K562 (cell line): ENCODE results near the gene MALAT1. TPM values are rescaled to one million over a fixed set of nuclear protein-coding genes. Genes with fewer than 3 reads are reported as not detected.

Source experiments
- ATAC-seq: fragments of 200-7000 bp; cut with Tn5 transposase; 3 replicates; pipeline ENCODE4 v1.9.1; 2020; ENCODE audit warnings: moderate library complexity
- BruUV-seq: library from RNA; stranded (reverse); fragments of 400-500 nt; replicated peaks from 2 replicates; lab custom pipeline; 2021; lab: Mats Ljungman, UMichigan
- CTCF ChIA-PET: fragments of 300-600 bp; formaldehyde crosslinking; extraction: SDS; loops from one replicate; lab custom pipeline; 2021; ENCODE audit warnings: low intra/inter-chr PET ratio; lab: Yijun Ruan, JAX
- POLR2A ChIA-PET: fragments of 300-600, 350-650 bp; sonication (Branson Sonifier 250); formaldehyde crosslinking; extraction: SDS; loops from one replicate; lab custom pipeline; 2021; ENCODE audit warnings: antibody characterized with exemption, inconsistent platforms; lab: Yijun Ruan, JAX
- DNase-seq, 4 experiments: peaks; one replicate each; pipeline versions ENCODE4 v3.0.0 to v3.0.0-alpha.2; 2011 to 2018; ENCODE audit warnings: low spot score in 3 of 4, mixed read lengths in 3 of 4; ENCODE audit errors: extremely low read depth in 1 of 4
- FAIRE-seq: peaks from 2 replicates; lab custom pipeline; 2011; peaks lifted over from hg19 to GRCh38; lab: Jason Lieb, UNC
- H2AFZ ChIP-seq: 2 replicates; pipeline ENCODE4 v1.6.0; 2011; ENCODE audit warnings: low read depth, low read length, control low read depth, inconsistent platforms
- H3K27ac ChIP-seq: fragments of 200-600 bp; 3 replicates; pipeline ENCODE4 v1.8.0; 2011; ENCODE audit warnings: low read depth, mild to moderate bottlenecking, control low read depth, inconsistent platforms, low read length, moderate library complexity, mixed read lengths; ENCODE audit errors: extremely low read depth
- H3K27me3 ChIP-seq, 2 experiments: fragments of 300-600 bp in 1 of 2; 2 replicates in 1 of 2; 3 replicates in 1 of 2; pipeline versions ENCODE4 v1.6.0 to v1.8.0; 2011; ENCODE audit warnings: inconsistent platforms in 2 of 2, low read length in 2 of 2, mild to moderate bottlenecking in 1 of 2, mixed read lengths in 1 of 2, moderate library complexity in 1 of 2; ENCODE audit not compliant: control insufficient read depth in 2 of 2, insufficient read depth in 2 of 2
- H3K36me3 ChIP-seq: fragments of 300-600 bp; 3 replicates; pipeline ENCODE4 v1.8.0; 2011; ENCODE audit warnings: mild to moderate bottlenecking, low read length, inconsistent platforms; ENCODE audit not compliant: control insufficient read depth, insufficient read depth
- H3K4me1 ChIP-seq, 2 experiments: fragments of 200-600 bp in 1 of 2; replicated peaks in 1 of 2; 2 replicates in 1 of 2; 3 replicates in 1 of 2; pipeline versions ENCODE4 v1.5.1 to v1.8.0; 2011; ENCODE audit warnings: inconsistent platforms in 2 of 2, low read length in 2 of 2, mild to moderate bottlenecking in 1 of 2, mixed read lengths in 1 of 2, moderate library complexity in 1 of 2; ENCODE audit not compliant: control insufficient read depth in 2 of 2, insufficient read depth in 2 of 2
- H3K4me2 ChIP-seq: 2 replicates; pipeline ENCODE4 v1.6.1; 2011; ENCODE audit warnings: low read length, control low read depth, inconsistent platforms, mixed read lengths; ENCODE audit not compliant: insufficient read depth
- H3K4me3 ChIP-seq: fragments of 200-600 bp; sonication (generic), shearing (Covaris generic); 2 replicates; pipeline ENCODE4 v1.5.1; 2016; ENCODE audit warnings: control low read depth, inconsistent platforms
- H3K79me2 ChIP-seq: fragments of 200-600 bp; 3 replicates; pipeline ENCODE4 v1.8.0; 2011; ENCODE audit warnings: low read length, inconsistent platforms; ENCODE audit not compliant: control insufficient read depth, insufficient read depth
- H3K9ac ChIP-seq, 2 experiments: 2 replicates each; pipeline versions ENCODE4 v1.6.0 to v1.6.1; 2011; ENCODE audit warnings: low read depth in 2 of 2, low read length in 2 of 2, control low read depth in 1 of 2, inconsistent platforms in 1 of 2, mild to moderate bottlenecking in 1 of 2, mixed read lengths in 1 of 2; ENCODE audit not compliant: insufficient read depth in 1 of 2
- H3K9me1 ChIP-seq: one replicate; pipeline ENCODE4 v1.6.0; 2011; ENCODE audit warnings: inconsistent platforms, mild to moderate bottlenecking, low read length, moderate library complexity; ENCODE audit not compliant: control insufficient read depth, insufficient read depth
- H3K9me3 ChIP-seq: replicated peaks from 2 replicates; pipeline ENCODE4 v1.5.1; 2011; ENCODE audit warnings: low read depth, low read length, inconsistent platforms; ENCODE audit not compliant: control insufficient read depth, insufficient read depth
- H4K20me1 ChIP-seq: replicated peaks from 2 replicates; pipeline ENCODE4 v1.6.1; 2011; ENCODE audit warnings: low read length, inconsistent platforms, mixed read lengths; ENCODE audit not compliant: control insufficient read depth, insufficient read depth
- CREM ChIP-seq: IDR thresholded peaks from 2 replicates; pipeline ENCODE4 v1.6.1; 2014; ENCODE audit warnings: antibody characterized with exemption, low read depth
- CXXC5 ChIP-seq: fragments of 250-450 bp; sonication (Bioruptor Pico); IDR thresholded peaks from 2 replicates; pipeline ENCODE4 v1.8.0; 2022; ENCODE audit warnings: inconsistent platforms, mild to moderate bottlenecking, moderate library complexity
- EP300 ChIP-seq: IDR thresholded peaks from 2 replicates; pipeline ENCODE4 v1.6.1; 2012; ENCODE audit warnings: low read length, improper control_type of control experiment
- ETV1 ChIP-seq: fragments of 450-650 bp; conservative IDR thresholded peaks from 2 replicates; pipeline ENCODE4 v1.6.1; 2016; ENCODE audit warnings: missing genetic modification characterization, control low read depth, low read depth, missing compliant biosample characterization
- NEUROD1 ChIP-seq: fragments of 150-350 bp; IDR thresholded peaks from 2 replicates; pipeline ENCODE4 v1.6.1; 2014; ENCODE audit warnings: borderline replicate concordance, low read length, low read depth; ENCODE audit not compliant: partially characterized antibody
- RBFOX2 ChIP-seq: fragments of 200-400 bp; formaldehyde crosslinking; IDR thresholded peaks from 2 replicates; pipeline ENCODE4 v1.6.1; 2017; ENCODE audit warnings: low read depth, mild to moderate bottlenecking, low read length, moderate library complexity
- TAF7 ChIP-seq: fragments of 450-650 bp; IDR thresholded peaks from 2 replicates; pipeline ENCODE4 v1.6.1; 2016; ENCODE audit warnings: missing genetic modification characterization, missing compliant biosample characterization
- TGIF2 ChIP-seq: sonication (generic); formaldehyde crosslinking; IDR thresholded peaks from 2 replicates; pipeline ENCODE4 v1.8.1; 2022; ENCODE audit warnings: mild to moderate bottlenecking, missing genetic modification reagents, moderate library complexity
- TSC22D4 ChIP-seq: fragments of 450-650 bp; IDR thresholded peaks from 2 replicates; pipeline ENCODE4 v1.6.1; 2016; ENCODE audit warnings: missing genetic modification characterization, missing biosample characterization, control low read depth
- ZNF121 ChIP-seq: sonication (generic); formaldehyde crosslinking; conservative IDR thresholded peaks from 2 replicates; pipeline ENCODE4 v1.8.0; 2022; ENCODE audit warnings: missing genetic modification reagents
- ZNF384 ChIP-seq: IDR thresholded peaks from 2 replicates; pipeline ENCODE4 v1.6.1; 2012; ENCODE audit warnings: low read depth, low read length, improper control_type of control experiment
- ZNF583 ChIP-seq: fragments of 250-450 bp; sonication (Bioruptor Pico); IDR thresholded peaks from 2 replicates; pipeline ENCODE4 v1.4.0; 2020
- ZNF766 ChIP-seq: fragments of 200-800 bp; sonication (Bioruptor generic); conservative IDR thresholded peaks from 2 replicates; pipeline ENCODE4 v1.6.1; 2016; ENCODE audit warnings: missing genetic modification characterization, missing compliant biosample characterization
- ZNF77 ChIP-seq: fragments of 250-450 bp; sonication (Bioruptor Pico); IDR thresholded peaks from 2 replicates; pipeline ENCODE4 v1.5.0; 2020
- WGBS: fragments of 100-300 bp; shearing (Covaris generic); methylation state at CpG from one replicate; pipeline ENCODE4 v1.1.6; 2016; ENCODE audit warnings: low coverage, mixed read lengths; ENCODE audit not compliant: insufficient coverage; ENCODE audit errors: missing lambda C conversion rate; 5-methylcytosine and 5-hydroxymethylcytosine counted together
- in situ Hi-C: fragments of 300-500 bp; cut with MboI; formaldehyde crosslinking; loops from 4 replicates; pipeline ENCODE4 v1.15.0; 2018; ENCODE audit warnings: inconsistent platforms, mixed read lengths
- intact Hi-C: fragments of 100-400 bp; cut with micrococcal nuclease; formaldehyde crosslinking; loops from 2 replicates; pipeline ENCODE4 v1.14.2; 2022
- polyA plus RNA-seq, 8 experiments: library from polyadenylated mRNA; depleted of rRNA in 4 of 8; stranded (reverse) in 5 of 8; unstranded in 3 of 8; fragments of >200 nt; fragmentation: Nextera tagmentation in 2 of 8; fragmentation: Illumina TruSeq in 1 of 8; extraction: Ambion mirVana in 2 of 8; extraction: Trizol in 1 of 8; gene quantifications; 2 replicates each; pipeline versions ENCODE4 v1.2.1 to v1.2.3, GENCODE V29; 2011 to 2014; ENCODE audit warnings: inconsistent platforms in 1 of 8, missing spikeins in 1 of 8
- total RNA-seq, 7 experiments: library from RNA; depleted of rRNA in 6 of 7; stranded (reverse); fragments of >200 nt in 6 of 7; fragmentation: Illumina TruSeq in 2 of 7; extraction: Trizol in 2 of 7; gene quantifications; 2 replicates each; pipeline versions ENCODE4 v1.2.1 to v1.2.3, GENCODE V29; 2011 to 2021; ENCODE audit warnings: low replicate concordance in 1 of 7
- TF ChIP-seq, protein P1 (sequence below): fragments of 250-450 bp; sonication (Bioruptor Pico); IDR thresholded peaks from 2 replicates; pipeline ENCODE4 v1.5.0; 2020; ENCODE audit warnings: mild to moderate bottlenecking, borderline replicate concordance
- TF ChIP-seq, protein P2 (sequence below): fragments of 450-650 bp; IDR thresholded peaks from 2 replicates; pipeline ENCODE4 v1.6.1; 2016

The MALAT1 gene
- total and polyA plus RNA-seq, 9 of the 15 experiments (the other 6 are each of a cell fraction or from before 2014, with no cell fraction given): 363 to 8,715 (median 2,351) TPM

DNA sequence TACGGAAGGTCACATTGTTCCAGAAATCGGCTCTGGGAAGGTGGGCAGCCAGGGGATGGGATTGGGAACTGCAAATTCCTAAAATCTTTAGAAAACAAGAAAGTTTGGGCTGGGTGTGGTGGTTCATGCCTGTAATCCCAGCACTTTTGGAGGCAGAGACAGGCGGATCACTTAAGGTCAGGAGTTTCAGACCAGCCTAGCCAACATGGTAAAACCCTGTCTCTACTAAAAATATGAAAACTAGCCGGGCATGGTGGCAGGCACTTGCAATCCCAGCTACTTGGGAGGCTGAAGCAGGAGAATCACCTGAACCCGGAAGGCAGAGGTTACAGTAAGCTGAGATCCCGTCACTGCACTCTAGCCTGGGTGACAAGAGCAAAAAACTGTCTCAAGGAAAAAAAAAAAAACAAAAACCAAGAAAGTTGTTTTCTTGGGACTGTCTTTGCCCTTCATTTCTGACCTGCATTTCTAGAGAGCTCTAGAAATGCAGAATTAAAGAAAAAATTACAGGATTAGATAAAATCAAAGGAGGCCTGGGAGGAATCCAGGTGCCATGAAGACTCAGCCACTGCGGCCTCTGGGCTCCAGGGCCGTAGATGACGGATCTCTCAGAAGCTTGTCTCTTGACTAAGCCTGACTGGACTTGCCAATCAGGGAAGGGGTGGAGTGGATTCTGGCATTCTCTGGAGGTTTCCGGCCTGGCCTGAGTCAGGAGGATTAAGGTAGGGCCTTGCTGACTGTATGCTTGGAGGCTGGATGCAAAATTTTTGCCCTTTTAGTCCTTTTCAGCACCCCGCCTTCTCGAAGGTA lies 5.3 kb upstream of the MALAT1 start:
- peak in 2 of 4 experiments; percentile 55 to 85 for DNase-seq
- no peaks in the 10 kb centered on the region for H4K20me1 ChIP-seq
- H3K27ac ChIP-seq: peak overlapping the region; percentile 84
- H3K4me2 ChIP-seq: peak overlapping the region; percentile 81
- WGBS: 13% methylated on average over 12 of the region's 12 CpGs
- peak overlapping the region; percentile 86 for H2AFZ ChIP-seq
- peaks cover 73% of the 10 kb centered on the region in 2 experiments for H3K4me1 ChIP-seq
- ChIA-PET POLR2A (interaction anchor here (0.5 to 27.6 kb wide), 10 partner anchors 9 to 527 kb away, joined by 3 to 2118 read pairs (median 6); partner anchors contain the start of genes FOSL1, MALAT1 and NEAT1), CTCF (interaction anchor here (1.1 kb wide), 1 partner anchor 61 kb away, joined by 4 read pairs; no protein-coding TSS in a partner anchor)
- BruUV-seq: no TSS peak
- in situ Hi-C loops (no loop called here), intact Hi-C loops (no loop called here)
- H3K36me3 ChIP-seq: no peaks in the 10 kb centered on the region
- H3K4me3 ChIP-seq: peak overlapping the region; percentile 4
- peaks cover 71% of the 10 kb centered on the region for H3K79me2 ChIP-seq
- peak; percentile 85 for FAIRE-seq
- H3K27me3 ChIP-seq: no peaks in the 10 kb centered on the region
- no peaks in the 10 kb centered on the region for H3K9me3 ChIP-seq
- H3K9me1 ChIP-seq: no peaks in the 10 kb centered on the region
- ATAC-seq: peak; percentile 4
- peak overlapping the region; percentile 71 to 88; a peak in 3 of 4 replicates for H3K9ac ChIP-seq
- no peak for TF ChIP-seq ZNF77 (CRISPR knock-in tag)
- TF ChIP-seq ZNF766: 0 out of 2 replicates have a peak, but pooled peaks have one; percentile 22
- TF ChIP-seq RBFOX2: no peak; the same call in none of the 2 replicates
- TF ChIP-seq, protein P1, sequence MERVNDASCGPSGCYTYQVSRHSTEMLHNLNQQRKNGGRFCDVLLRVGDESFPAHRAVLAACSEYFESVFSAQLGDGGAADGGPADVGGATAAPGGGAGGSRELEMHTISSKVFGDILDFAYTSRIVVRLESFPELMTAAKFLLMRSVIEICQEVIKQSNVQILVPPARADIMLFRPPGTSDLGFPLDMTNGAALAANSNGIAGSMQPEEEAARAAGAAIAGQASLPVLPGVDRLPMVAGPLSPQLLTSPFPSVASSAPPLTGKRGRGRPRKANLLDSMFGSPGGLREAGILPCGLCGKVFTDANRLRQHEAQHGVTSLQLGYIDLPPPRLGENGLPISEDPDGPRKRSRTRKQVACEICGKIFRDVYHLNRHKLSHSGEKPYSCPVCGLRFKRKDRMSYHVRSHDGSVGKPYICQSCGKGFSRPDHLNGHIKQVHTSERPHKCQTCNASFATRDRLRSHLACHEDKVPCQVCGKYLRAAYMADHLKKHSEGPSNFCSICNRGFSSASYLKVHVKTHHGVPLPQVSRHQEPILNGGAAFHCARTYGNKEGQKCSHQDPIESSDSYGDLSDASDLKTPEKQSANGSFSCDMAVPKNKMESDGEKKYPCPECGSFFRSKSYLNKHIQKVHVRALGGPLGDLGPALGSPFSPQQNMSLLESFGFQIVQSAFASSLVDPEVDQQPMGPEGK (CRISPR knock-in tag): no peak
- TF ChIP-seq CREM: 0 out of 2 replicates have a peak, but pooled peaks have one; percentile 10
- TF ChIP-seq TGIF2 (CRISPR knock-in tag): no peak
- no peak for TF ChIP-seq TSC22D4 (tag)
- TF ChIP-seq ZNF384: 0 out of 2 replicates have a peak, but pooled peaks have one; percentile 7
- 0 out of 2 replicates have a peak, but pooled peaks have one; percentile 18 for TF ChIP-seq ZNF583 (CRISPR knock-in tag)
- no peak for TF ChIP-seq ZNF121
- no peak for TF ChIP-seq NEUROD1
- peak; percentile 44; the same call in 1 of the 2 replicates for TF ChIP-seq CXXC5 (CRISPR knock-in tag)
- no peak for TF ChIP-seq TAF7 (tag)
- TF ChIP-seq EP300: 0 out of 2 replicates have a peak, but pooled peaks have one; percentile 16
- TF ChIP-seq, protein P2, sequence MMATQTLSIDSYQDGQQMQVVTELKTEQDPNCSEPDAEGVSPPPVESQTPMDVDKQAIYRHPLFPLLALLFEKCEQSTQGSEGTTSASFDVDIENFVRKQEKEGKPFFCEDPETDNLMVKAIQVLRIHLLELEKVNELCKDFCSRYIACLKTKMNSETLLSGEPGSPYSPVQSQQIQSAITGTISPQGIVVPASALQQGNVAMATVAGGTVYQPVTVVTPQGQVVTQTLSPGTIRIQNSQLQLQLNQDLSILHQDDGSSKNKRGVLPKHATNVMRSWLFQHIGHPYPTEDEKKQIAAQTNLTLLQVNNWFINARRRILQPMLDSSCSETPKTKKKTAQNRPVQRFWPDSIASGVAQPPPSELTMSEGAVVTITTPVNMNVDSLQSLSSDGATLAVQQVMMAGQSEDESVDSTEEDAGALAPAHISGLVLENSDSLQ: peak; percentile 80
- 0 out of 2 replicates have a peak, but pooled peaks have one; percentile 35 for TF ChIP-seq ETV1 (tag)
